ENCODE measurements around the gene LRRTM4. TPM values are rescaled to one million over a fixed set of nuclear protein-coding genes. Genes with fewer than 3 reads are reported as not detected.

LRRTM4 gene
- total RNA-seq, 1 donor from 2014 or later, result not detected

- H3K4me1 Mint-ChIP-seq (ENCODE audit: unreplicated experiment), result no peaks in the 10 kb centered on the region
- H3K27ac Mint-ChIP-seq (ENCODE audit: unreplicated experiment), result no peak overlapping the region
- H3K4me3 Mint-ChIP-seq (ENCODE audit: unreplicated experiment), result no peak overlapping the region
- no peaks in the 10 kb centered on the region for H3K9me3 Mint-ChIP-seq (ENCODE audit: unreplicated experiment)
- no peaks in the 10 kb centered on the region for H3K27me3 Mint-ChIP-seq (ENCODE audit: unreplicated experiment)
- no peaks in the 10 kb centered on the region for H3K36me3 Mint-ChIP-seq (ENCODE audit: unreplicated experiment)
- no peak for TF ChIP-seq CTCF (IDR thresholded peaks at IDR 0.05)
- DNase-seq (ENCODE audit: extremely low spot score, unreplicated experiment), result no peak
These were observed 700.4 kb downstream of the LRRTM4 start for GRCh38 chr2:76821731-76822130.

GRCh38 chr2:76813084-76813483 lies 709.1 kb downstream of the LRRTM4 start:
- H3K4me3 Mint-ChIP-seq (ENCODE audit: unreplicated experiment), result no peak overlapping the region
- no peaks in the 10 kb centered on the region for H3K36me3 Mint-ChIP-seq (ENCODE audit: unreplicated experiment)
- H3K9me3 Mint-ChIP-seq (ENCODE audit: unreplicated experiment), result no peaks in the 10 kb centered on the region
- no peak overlapping the region for H3K27ac Mint-ChIP-seq (ENCODE audit: unreplicated experiment)
- H3K27me3 Mint-ChIP-seq (ENCODE audit: unreplicated experiment), result no peaks in the 10 kb centered on the region
- no peak for DNase-seq (ENCODE audit: extremely low spot score, unreplicated experiment)
- no peaks in the 10 kb centered on the region for H3K4me1 Mint-ChIP-seq (ENCODE audit: unreplicated experiment)
- no peak for TF ChIP-seq CTCF (IDR thresholded peaks at IDR 0.05)

- H3K4me3 Mint-ChIP-seq (ENCODE audit: unreplicated experiment), result no peak overlapping the region
- H3K27ac Mint-ChIP-seq (ENCODE audit: unreplicated experiment), result no peak overlapping the region
- no peaks in the 10 kb centered on the region for H3K36me3 Mint-ChIP-seq (ENCODE audit: unreplicated experiment)
- DNase-seq (ENCODE audit: extremely low spot score, unreplicated experiment), result no peak
- no peaks in the 10 kb centered on the region for H3K27me3 Mint-ChIP-seq (ENCODE audit: unreplicated experiment)
- no peak for TF ChIP-seq CTCF (IDR thresholded peaks at IDR 0.05)
- no peaks in the 10 kb centered on the region for H3K9me3 Mint-ChIP-seq (ENCODE audit: unreplicated experiment)
- no peaks in the 10 kb centered on the region for H3K4me1 Mint-ChIP-seq (ENCODE audit: unreplicated experiment)
These were observed 710.0 kb downstream of the LRRTM4 start for GRCh38 chr2:76812156-76812555.

GRCh38 chr2:76809136-76809535 lies 713.0 kb downstream of the LRRTM4 start:
- no peak overlapping the region for H3K4me3 Mint-ChIP-seq (ENCODE audit: unreplicated experiment)
- H3K27me3 Mint-ChIP-seq (ENCODE audit: unreplicated experiment), result no peaks in the 10 kb centered on the region
- H3K9me3 Mint-ChIP-seq (ENCODE audit: unreplicated experiment), result no peaks in the 10 kb centered on the region
- DNase-seq (ENCODE audit: extremely low spot score, unreplicated experiment), result no peak
- no peak overlapping the region for H3K27ac Mint-ChIP-seq (ENCODE audit: unreplicated experiment)
- no peaks in the 10 kb centered on the region for H3K4me1 Mint-ChIP-seq (ENCODE audit: unreplicated experiment)
- H3K36me3 Mint-ChIP-seq (ENCODE audit: unreplicated experiment), result no peaks in the 10 kb centered on the region
- TF ChIP-seq CTCF (IDR thresholded peaks at IDR 0.05), result no peak

GRCh38 chr2:76808732-76809131 lies 713.4 kb downstream of the LRRTM4 start:
- Mint-ChIP-seq H3K36me3 (ENCODE audit: unreplicated experiment) (no peaks in the 10 kb centered on the region), H3K27me3 (ENCODE audit: unreplicated experiment) (no peaks in the 10 kb centered on the region), H3K27ac (ENCODE audit: unreplicated experiment) (no peak overlapping the region), H3K4me3 (ENCODE audit: unreplicated experiment) (no peak overlapping the region), H3K9me3 (ENCODE audit: unreplicated experiment) (no peaks in the 10 kb centered on the region), H3K4me1 (ENCODE audit: unreplicated experiment) (no peaks in the 10 kb centered on the region)
- no peak for TF ChIP-seq CTCF (IDR thresholded peaks at IDR 0.05)
- no peak for DNase-seq (ENCODE audit: extremely low spot score, unreplicated experiment)

Measured in osteocyte (in vitro differentiated cells).